ENCODE measurements around the gene RGS14. TPM values are rescaled to one million over a fixed set of nuclear protein-coding genes. Genes with fewer than 3 reads are reported as not detected.

Gene RGS14
- total and polyA plus RNA-seq, 2 experiments from 2014 or later: 23.5 to 37.9 TPM

- no peak for TF ChIP-seq ZNF462 (CRISPR knock-in tag; IDR thresholded peaks at IDR 0.05)
- peak; percentile 62 for TF ChIP-seq POLR2AphosphoS5 (IDR thresholded peaks at IDR 0.05; ENCODE audit: low read depth)
- TF ChIP-seq, protein P1, sequence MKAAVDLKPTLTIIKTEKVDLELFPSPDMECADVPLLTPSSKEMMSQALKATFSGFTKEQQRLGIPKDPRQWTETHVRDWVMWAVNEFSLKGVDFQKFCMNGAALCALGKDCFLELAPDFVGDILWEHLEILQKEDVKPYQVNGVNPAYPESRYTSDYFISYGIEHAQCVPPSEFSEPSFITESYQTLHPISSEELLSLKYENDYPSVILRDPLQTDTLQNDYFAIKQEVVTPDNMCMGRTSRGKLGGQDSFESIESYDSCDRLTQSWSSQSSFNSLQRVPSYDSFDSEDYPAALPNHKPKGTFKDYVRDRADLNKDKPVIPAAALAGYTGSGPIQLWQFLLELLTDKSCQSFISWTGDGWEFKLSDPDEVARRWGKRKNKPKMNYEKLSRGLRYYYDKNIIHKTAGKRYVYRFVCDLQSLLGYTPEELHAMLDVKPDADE (IDR thresholded peaks at IDR 0.05): peak; percentile 87
Observed at GRCh38 chr5:177351392-177352329, 6.1 kb upstream of the RGS14 start, which contains the start of gene LMAN2 (continued).

DNA sequence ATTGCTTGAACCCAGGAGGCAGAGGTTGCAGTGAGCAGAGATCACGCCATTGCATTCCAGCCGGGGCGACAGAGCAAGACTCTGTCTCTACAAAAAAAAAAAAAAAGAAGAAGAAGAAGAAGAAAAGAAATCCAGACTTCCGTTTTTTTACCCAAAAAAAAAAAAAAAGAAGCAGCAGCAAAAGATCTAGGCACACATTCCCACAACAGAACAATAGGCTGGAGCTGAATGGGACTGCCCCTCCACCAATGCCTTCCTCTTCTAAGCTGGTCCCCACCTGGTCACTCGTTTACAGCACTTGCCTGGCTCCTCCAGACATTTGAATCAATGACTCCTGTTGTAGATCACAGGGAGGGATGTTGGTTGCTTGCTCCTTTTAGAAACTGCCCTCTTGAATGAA, 4.6 kb upstream of the RGS14 start:
- H3K36me3 ChIP-seq (ENCODE audit: insufficient read depth): peaks cover 6% of the 10 kb centered on the region; the same call in 1 of the 2 replicates
- 0 out of 2 replicates have a peak, but pooled peaks cover 6% of the 10 kb centered on the region for H3F3A ChIP-seq (replicated peaks; ENCODE audit: low read depth)
- Mint-ChIP-seq H3K9me3 (no peaks in the 10 kb centered on the region; the same call in 2 of the 3 replicates), H3K27me3 (ENCODE audit: insufficient read depth, low read depth, poor library complexity) (peaks cover 18% of the 10 kb centered on the region), H3K4me3 (peak overlapping the region; percentile 49), H3K4me1 (peaks cover 25% of the 10 kb centered on the region), H3K27ac (no peak overlapping the region), H3K36me3 (ENCODE audit: low read depth) (peaks cover 5% of the 10 kb centered on the region; the same call in 2 of the 3 replicates)
- H3K4me1 ChIP-seq (ENCODE audit: insufficient read depth): peaks cover 6% of the 10 kb centered on the region
- no peak overlapping the region for H3K4me3 ChIP-seq
- H2AFZ ChIP-seq: no peak overlapping the region
- no peak overlapping the region for H3K27ac ChIP-seq (ENCODE audit: low read depth)
- no peak for ATAC-seq
- peaks cover 2% of the 10 kb centered on the region; the same call in 1 of the 2 replicates for H4K20me1 ChIP-seq (replicated peaks; ENCODE audit: insufficient read depth)
- H3K9me2 ChIP-seq (ENCODE audit: insufficient read depth): peaks cover 4% of the 10 kb centered on the region; the same call in 1 of the 2 replicates
- H3K4me2 ChIP-seq: no peak overlapping the region
- DNase-seq (ENCODE audit: low spot score): no peak
- peaks cover 33% of the 10 kb centered on the region for H3K79me2 ChIP-seq (replicated peaks; ENCODE audit: insufficient read depth)
- no peaks in the 10 kb centered on the region; the same call in 1 of the 2 replicates for H3K27me3 ChIP-seq (ENCODE audit: insufficient read depth)
- TF ChIP-seq, protein P2, sequence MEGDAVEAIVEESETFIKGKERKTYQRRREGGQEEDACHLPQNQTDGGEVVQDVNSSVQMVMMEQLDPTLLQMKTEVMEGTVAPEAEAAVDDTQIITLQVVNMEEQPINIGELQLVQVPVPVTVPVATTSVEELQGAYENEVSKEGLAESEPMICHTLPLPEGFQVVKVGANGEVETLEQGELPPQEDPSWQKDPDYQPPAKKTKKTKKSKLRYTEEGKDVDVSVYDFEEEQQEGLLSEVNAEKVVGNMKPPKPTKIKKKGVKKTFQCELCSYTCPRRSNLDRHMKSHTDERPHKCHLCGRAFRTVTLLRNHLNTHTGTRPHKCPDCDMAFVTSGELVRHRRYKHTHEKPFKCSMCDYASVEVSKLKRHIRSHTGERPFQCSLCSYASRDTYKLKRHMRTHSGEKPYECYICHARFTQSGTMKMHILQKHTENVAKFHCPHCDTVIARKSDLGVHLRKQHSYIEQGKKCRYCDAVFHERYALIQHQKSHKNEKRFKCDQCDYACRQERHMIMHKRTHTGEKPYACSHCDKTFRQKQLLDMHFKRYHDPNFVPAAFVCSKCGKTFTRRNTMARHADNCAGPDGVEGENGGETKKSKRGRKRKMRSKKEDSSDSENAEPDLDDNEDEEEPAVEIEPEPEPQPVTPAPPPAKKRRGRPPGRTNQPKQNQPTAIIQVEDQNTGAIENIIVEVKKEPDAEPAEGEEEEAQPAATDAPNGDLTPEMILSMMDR (conservative IDR thresholded peaks at IDR 0.05; ENCODE audit: low read depth in 2 of 2): no peak

All from GM23338 (cell line).